ENCODE data around the gene HBQ1. TPM values are rescaled to one million over a fixed set of nuclear protein-coding genes. Genes with fewer than 3 reads are reported as not detected.

The HBQ1 gene
- total RNA-seq, 1 donor from 2014 or later, result 0.60 TPM

DNA sequence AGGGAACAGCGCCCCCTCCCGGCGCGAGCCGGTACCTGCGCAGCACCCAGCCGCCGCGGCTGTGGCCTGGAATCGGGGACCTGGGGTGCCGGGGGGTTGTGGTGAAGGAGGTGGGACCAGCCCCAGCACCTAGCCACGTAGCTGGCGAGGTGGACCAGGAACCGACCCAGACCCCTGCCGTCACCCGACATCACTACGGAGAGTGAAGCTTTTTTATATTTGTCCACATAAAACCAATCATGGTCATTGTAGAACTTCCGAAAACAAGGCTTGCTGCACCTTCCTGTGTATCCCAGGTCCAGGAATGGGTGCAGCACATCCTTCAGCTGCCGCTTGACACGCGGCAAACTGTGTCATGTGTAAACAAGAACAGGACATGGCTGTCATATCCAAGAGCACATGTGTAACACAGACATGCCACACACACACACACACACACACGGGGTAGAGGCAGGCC is 1.3 kb downstream of the HBQ1 start:
- no peak overlapping the region for H3K4me3 Mint-ChIP-seq

DNA sequence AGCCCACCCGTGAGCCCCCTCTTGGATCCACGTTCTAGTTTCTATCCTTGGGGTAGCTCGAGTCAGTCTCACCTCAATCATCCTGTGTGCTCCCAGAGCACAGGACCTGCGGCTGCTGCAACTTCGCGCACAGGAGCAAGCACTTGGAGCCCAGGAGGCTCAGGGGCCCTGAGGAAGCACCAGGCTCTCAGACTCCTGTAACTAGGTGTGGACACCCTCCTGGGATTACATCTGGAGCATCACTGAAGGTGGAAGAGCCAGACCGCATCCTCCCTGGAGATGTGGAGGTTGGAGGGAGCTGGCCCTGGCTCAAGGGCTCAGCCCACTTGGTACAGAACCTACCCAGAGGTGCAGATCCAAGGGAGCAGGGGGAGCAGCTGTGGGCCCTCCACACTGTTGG is 2.7 kb downstream of the HBQ1 start:
- TF ChIP-seq, protein P1, sequence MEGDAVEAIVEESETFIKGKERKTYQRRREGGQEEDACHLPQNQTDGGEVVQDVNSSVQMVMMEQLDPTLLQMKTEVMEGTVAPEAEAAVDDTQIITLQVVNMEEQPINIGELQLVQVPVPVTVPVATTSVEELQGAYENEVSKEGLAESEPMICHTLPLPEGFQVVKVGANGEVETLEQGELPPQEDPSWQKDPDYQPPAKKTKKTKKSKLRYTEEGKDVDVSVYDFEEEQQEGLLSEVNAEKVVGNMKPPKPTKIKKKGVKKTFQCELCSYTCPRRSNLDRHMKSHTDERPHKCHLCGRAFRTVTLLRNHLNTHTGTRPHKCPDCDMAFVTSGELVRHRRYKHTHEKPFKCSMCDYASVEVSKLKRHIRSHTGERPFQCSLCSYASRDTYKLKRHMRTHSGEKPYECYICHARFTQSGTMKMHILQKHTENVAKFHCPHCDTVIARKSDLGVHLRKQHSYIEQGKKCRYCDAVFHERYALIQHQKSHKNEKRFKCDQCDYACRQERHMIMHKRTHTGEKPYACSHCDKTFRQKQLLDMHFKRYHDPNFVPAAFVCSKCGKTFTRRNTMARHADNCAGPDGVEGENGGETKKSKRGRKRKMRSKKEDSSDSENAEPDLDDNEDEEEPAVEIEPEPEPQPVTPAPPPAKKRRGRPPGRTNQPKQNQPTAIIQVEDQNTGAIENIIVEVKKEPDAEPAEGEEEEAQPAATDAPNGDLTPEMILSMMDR (IDR thresholded peaks at IDR 0.05; ENCODE audit: unreplicated experiment), result no peak
- peaks cover 2% of the 10 kb centered on the region for H3K4me1 Mint-ChIP-seq
- H3K27ac Mint-ChIP-seq, result no peak overlapping the region
- no peaks in the 10 kb centered on the region for H3K9me3 Mint-ChIP-seq
- H3K4me3 Mint-ChIP-seq, result no peak overlapping the region
- peaks cover 15% of the 10 kb centered on the region for H3K36me3 Mint-ChIP-seq
- peaks cover 19% of the 10 kb centered on the region for H3K27me3 Mint-ChIP-seq (ENCODE audit: low read depth)
- no peak for DNase-seq (ENCODE audit: low spot score in 2 of 2, unreplicated experiment in 2 of 2)

More for the DNA sequence above, 1.3 kb downstream of the HBQ1 start:
- TF ChIP-seq, protein P1 (IDR thresholded peaks at IDR 0.05; ENCODE audit: unreplicated experiment), result peak; percentile 100
- peak; percentile 71 to 93 for DNase-seq (ENCODE audit: low spot score in 2 of 2, unreplicated experiment in 2 of 2)
- peaks cover 30% of the 10 kb centered on the region for H3K27me3 Mint-ChIP-seq (ENCODE audit: low read depth)
- no peaks in the 10 kb centered on the region for H3K9me3 Mint-ChIP-seq
- H3K36me3 Mint-ChIP-seq, result peaks cover 11% of the 10 kb centered on the region
- H3K27ac Mint-ChIP-seq, result no peak overlapping the region
- peaks cover 2% of the 10 kb centered on the region for H3K4me1 Mint-ChIP-seq

DNA sequence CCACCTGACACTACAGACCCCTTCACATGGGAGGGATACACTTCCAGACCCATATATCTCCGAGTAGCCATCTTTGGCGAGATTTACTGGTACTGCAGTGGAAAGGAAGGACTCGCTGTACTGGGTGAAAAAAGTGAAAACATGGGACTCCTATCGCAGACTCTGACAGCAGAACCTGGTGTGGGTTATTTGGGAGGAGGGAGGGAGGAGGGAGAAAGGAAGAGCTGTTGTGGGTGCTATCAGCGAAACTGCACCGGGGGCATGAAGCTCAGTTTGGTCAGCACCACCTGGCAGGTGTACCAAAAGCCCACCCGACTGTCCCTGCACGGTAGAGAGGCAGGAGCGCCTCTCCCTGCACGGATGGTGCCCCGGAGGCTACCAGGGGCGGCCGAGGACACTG is 5.0 kb downstream of the HBQ1 start:
- Mint-ChIP-seq H3K4me3 (no peak overlapping the region), H3K36me3 (peaks cover 31% of the 10 kb centered on the region), H3K9me3 (no peaks in the 10 kb centered on the region), H3K4me1 (peaks cover 2% of the 10 kb centered on the region), H3K27me3 (ENCODE audit: low read depth) (no peaks in the 10 kb centered on the region), H3K27ac (peak overlapping the region; percentile 30)
- TF ChIP-seq, protein P1 (IDR thresholded peaks at IDR 0.05; ENCODE audit: unreplicated experiment), result no peak
- no peak for DNase-seq (ENCODE audit: low spot score in 2 of 2, unreplicated experiment in 2 of 2)

DNA sequence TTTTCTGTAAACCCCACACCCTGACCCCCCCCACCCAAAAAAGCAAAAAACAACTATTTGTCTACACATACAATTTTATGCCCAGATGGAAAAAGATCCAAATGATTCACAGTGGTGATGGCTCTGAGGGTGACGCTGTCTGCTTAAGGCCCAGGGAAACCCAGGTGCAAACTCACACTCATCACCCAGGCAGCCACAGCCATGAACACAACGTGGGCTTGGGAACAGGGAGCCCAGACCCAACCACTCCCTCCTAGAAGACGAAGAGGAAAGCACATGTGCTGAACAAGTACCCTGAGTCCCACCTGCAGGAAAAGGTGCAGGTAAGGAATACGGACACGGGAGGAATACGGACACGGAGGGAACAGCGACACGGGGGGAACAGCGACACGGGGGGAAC is 5.4 kb downstream of the HBQ1 start:
- Mint-ChIP-seq H3K27ac (no peak overlapping the region), H3K36me3 (peaks cover 32% of the 10 kb centered on the region), H3K27me3 (ENCODE audit: low read depth) (no peaks in the 10 kb centered on the region), H3K4me3 (no peak overlapping the region), H3K9me3 (no peaks in the 10 kb centered on the region), H3K4me1 (peaks cover 2% of the 10 kb centered on the region)
- TF ChIP-seq, protein P1 (IDR thresholded peaks at IDR 0.05; ENCODE audit: unreplicated experiment), result no peak
- DNase-seq (ENCODE audit: low spot score in 2 of 2, unreplicated experiment in 2 of 2), result no peak

DNA sequence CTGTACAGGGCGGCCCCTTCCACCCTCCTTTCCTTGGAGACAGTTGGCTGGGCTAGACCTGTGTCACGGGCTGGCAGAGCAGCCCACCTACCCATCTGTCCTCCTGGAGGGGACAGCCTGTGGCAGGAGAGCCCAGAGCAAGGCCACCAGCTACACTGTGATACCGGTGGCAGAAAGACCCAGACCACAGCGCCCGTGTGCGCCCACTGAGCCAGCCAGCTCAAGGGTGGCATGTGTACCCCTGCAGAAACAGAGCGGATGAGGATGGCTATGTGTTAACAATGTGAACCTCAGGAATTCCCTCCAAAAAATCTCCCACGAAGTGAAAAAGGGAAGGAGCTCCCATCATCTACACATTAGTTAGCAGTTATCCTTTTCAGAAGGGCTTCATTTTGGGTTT is 7.1 kb downstream of the HBQ1 start:
- DNase-seq (ENCODE audit: low spot score in 2 of 2, unreplicated experiment in 2 of 2), result no peak
- TF ChIP-seq, protein P1 (IDR thresholded peaks at IDR 0.05; ENCODE audit: unreplicated experiment), result no peak
- Mint-ChIP-seq H3K27me3 (ENCODE audit: low read depth) (no peaks in the 10 kb centered on the region), H3K9me3 (no peaks in the 10 kb centered on the region), H3K27ac (no peak overlapping the region), H3K36me3 (peaks cover 41% of the 10 kb centered on the region), H3K4me1 (no peaks in the 10 kb centered on the region), H3K4me3 (no peak overlapping the region)

DNA sequence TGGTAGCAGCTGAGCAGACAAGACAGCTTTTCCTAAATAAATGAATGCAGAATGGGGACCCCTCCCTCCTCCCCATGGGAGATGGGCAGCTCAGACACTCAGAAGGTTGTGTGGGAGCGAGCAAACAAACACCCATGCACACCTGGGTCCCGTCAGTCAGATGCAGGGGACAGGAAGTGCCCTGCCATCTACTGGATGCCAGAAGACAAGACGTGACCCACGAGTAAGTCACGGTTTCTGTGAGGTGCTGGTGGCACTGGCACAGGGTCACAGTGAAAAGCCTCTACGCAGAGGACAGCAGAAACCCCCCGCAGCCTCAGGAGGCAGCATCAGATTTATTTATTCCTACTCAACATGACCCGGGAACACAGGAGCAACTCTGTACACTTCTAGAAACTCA is 8.4 kb downstream of the HBQ1 start:
- Mint-ChIP-seq H3K36me3 (peaks cover 43% of the 10 kb centered on the region), H3K9me3 (no peaks in the 10 kb centered on the region), H3K27ac (no peak overlapping the region), H3K4me1 (no peaks in the 10 kb centered on the region), H3K27me3 (ENCODE audit: low read depth) (no peaks in the 10 kb centered on the region), H3K4me3 (no peak overlapping the region)
- TF ChIP-seq, protein P1 (IDR thresholded peaks at IDR 0.05; ENCODE audit: unreplicated experiment), result no peak
- DNase-seq (ENCODE audit: low spot score in 2 of 2, unreplicated experiment in 2 of 2), result no peak
